Suprapubic skin (tissue), 4 donors: ENCODE measurements around the gene GJB4. TPM values are rescaled to one million over a fixed set of nuclear protein-coding genes. Genes with fewer than 3 reads are reported as not detected.
"Not testable (repeated sequence)": the region's sequence is repeated elsewhere in the genome, so short reads cannot be mapped to it uniquely, and the experiment has no call there.

ENCODE experiments used
- DNase-seq, 2 donors: peaks; one replicate each; pipeline ENCODE4 v3.0.0-alpha.2; 2019; ENCODE audit warnings: low spot score in 2 of 2
- H3K27ac ChIP-seq: fragments of 200-600 bp; sonication (generic); one replicate; pipeline ENCODE4 v1.5.1; 2019
- H3K27me3 ChIP-seq: fragments of 200-600 bp; sonication (generic); one replicate; pipeline ENCODE4 v1.5.1; 2019
- H3K36me3 ChIP-seq: fragments of 200-600 bp; sonication (generic); one replicate; pipeline ENCODE4 v1.5.1; 2019
- H3K4me1 ChIP-seq: fragments of 200-600 bp; sonication (generic); one replicate; pipeline ENCODE4 v1.5.1; 2019
- H3K4me3 ChIP-seq: fragments of 200-600 bp; sonication (generic); one replicate; pipeline ENCODE4 v1.5.1; 2019; ENCODE audit warnings: mild to moderate bottlenecking
- H3K9me3 ChIP-seq: fragments of 200-600 bp; sonication (generic); one replicate; pipeline ENCODE4 v1.5.1; 2019
- EP300 ChIP-seq: sonication (generic); formaldehyde crosslinking; IDR thresholded peaks from one replicate; pipeline ENCODE4 v1.6.1; 2017; ENCODE audit warnings: antibody characterized with exemption
- POLR2A ChIP-seq, 2 donors: fragments of 450-650 bp; IDR thresholded peaks; one replicate each; pipeline ENCODE4 v1.6.1; 2017; ENCODE audit warnings: antibody characterized with exemption in 2 of 2, mild to moderate bottlenecking in 2 of 2, moderate library complexity in 2 of 2
- POLR2AphosphoS5 ChIP-seq, 3 donors: sonication (generic); formaldehyde crosslinking; IDR thresholded peaks; one replicate each; pipeline ENCODE4 v1.6.1; 2017; ENCODE audit warnings: antibody characterized with exemption in 3 of 3
- WGBS: methylation state at CpG from one replicate; pipeline ENCODE4 v1.1.5; 2018; 5-methylcytosine and 5-hydroxymethylcytosine counted together
- total RNA-seq, 4 donors: library from RNA; depleted of rRNA; stranded (reverse); fragments of >200 nt; gene quantifications; one replicate each; pipeline ENCODE4 v1.1.0, GENCODE V29; 2016
- TF ChIP-seq, protein P1 (sequence below), 2 donors: fragments of 200-600 bp in 1 of 2; fragments of 450-650 bp in 1 of 2; sonication (generic) in 1 of 2; IDR thresholded peaks; one replicate each; pipeline ENCODE4 v1.5.1; 2016 to 2019; ENCODE audit warnings: antibody characterized with exemption in 2 of 2, mild to moderate bottlenecking in 1 of 2, moderate library complexity in 1 of 2

Gene GJB4
- total RNA-seq, 4 donors from 2014 or later = 13.7 to 41.4 (median 35.5) TPM

DNA sequence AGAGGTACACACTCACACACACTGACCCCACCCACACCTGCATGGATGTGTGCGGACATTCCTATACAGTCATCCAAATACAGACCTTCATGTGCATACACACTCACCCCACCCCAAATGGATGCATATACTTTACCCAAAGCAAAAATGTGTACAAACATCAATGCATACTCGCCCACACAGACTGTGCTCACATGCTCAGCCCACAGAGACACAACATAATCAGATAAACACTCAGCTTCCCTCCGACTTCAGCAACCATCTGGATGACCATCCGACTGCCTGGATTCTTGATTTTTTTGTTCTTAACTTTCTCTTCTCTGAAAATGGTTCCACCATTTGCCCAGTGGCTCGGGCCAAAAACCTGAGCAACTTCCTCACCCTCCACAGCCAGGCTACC, 29.1 kb upstream of the GJB4 start:
- Histone ChIP-seq H3K27ac (no peak overlapping the region), H3K9me3 (no peaks in the 10 kb centered on the region), H3K4me1 (no peaks in the 10 kb centered on the region), H3K36me3 (no peaks in the 10 kb centered on the region), H3K27me3 (peaks cover 5% of the 10 kb centered on the region), H3K4me3 (no peak overlapping the region)
- TF ChIP-seq POLR2A (IDR thresholded peaks at IDR 0.05) = no peak
- TF ChIP-seq, protein P1, sequence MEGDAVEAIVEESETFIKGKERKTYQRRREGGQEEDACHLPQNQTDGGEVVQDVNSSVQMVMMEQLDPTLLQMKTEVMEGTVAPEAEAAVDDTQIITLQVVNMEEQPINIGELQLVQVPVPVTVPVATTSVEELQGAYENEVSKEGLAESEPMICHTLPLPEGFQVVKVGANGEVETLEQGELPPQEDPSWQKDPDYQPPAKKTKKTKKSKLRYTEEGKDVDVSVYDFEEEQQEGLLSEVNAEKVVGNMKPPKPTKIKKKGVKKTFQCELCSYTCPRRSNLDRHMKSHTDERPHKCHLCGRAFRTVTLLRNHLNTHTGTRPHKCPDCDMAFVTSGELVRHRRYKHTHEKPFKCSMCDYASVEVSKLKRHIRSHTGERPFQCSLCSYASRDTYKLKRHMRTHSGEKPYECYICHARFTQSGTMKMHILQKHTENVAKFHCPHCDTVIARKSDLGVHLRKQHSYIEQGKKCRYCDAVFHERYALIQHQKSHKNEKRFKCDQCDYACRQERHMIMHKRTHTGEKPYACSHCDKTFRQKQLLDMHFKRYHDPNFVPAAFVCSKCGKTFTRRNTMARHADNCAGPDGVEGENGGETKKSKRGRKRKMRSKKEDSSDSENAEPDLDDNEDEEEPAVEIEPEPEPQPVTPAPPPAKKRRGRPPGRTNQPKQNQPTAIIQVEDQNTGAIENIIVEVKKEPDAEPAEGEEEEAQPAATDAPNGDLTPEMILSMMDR (IDR thresholded peaks at IDR 0.05) = no peak
- TF ChIP-seq POLR2AphosphoS5 (IDR thresholded peaks at IDR 0.05) = no peak
- TF ChIP-seq EP300 = no peak
- WGBS = 74% methylated on average over 5 of the region's 5 CpGs
- DNase-seq = no peak

DNA sequence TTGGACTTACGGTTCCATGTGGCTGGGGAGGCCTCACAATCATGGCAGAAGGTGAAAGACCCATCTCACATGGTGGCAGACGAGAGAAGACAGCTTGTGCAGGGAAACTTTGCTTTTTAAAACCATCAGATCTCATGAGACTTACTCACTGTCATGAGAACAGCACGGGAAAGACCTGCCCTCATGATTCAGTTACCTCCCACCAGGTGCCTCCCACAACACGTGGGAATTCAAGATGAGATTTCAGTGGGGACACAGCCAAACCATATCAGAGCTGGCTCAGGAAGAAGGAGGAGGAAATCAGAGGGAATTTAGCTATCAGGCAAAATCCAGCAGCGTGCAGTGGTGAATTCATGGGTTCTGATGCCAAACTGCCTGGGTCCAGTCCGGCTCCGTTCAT, 26.7 kb upstream of the GJB4 start:
- H3K36me3 ChIP-seq, H3K27ac ChIP-seq, DNase-seq, H3K9me3 ChIP-seq, H3K4me1 ChIP-seq, H3K27me3 ChIP-seq, H3K4me3 ChIP-seq: not testable (repeated sequence)
- WGBS = 75% methylated on average over 7 of the region's 7 CpGs

DNA sequence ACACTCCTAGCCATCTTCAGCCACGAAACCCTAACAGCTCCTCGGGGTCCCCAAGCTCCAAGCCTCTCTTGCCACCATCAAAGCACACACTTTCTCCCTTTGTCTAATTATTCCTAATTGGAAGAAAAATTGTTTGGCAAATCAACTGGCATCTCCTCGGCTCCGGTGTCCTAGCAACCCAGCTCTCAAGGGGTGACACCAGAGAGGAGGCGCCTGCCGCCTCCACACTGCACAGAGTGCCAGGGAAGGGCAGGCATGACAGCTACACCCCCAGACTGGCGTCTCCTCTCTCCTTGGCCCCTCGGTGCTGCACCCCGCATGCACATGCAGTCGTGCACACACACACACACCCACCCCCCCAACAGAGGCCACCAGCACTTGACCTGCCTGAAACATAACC, 22.8 kb upstream of the GJB4 start:
- TF ChIP-seq POLR2AphosphoS5 (IDR thresholded peaks at IDR 0.05) (no peak), EP300 (no peak), POLR2A (IDR thresholded peaks at IDR 0.05) (no peak)
- TF ChIP-seq, protein P1 (IDR thresholded peaks at IDR 0.05) = no peak
- Histone ChIP-seq H3K4me3 (no peak overlapping the region), H3K9me3 (no peaks in the 10 kb centered on the region), H3K27me3 (peaks cover 7% of the 10 kb centered on the region), H3K36me3 (no peaks in the 10 kb centered on the region), H3K27ac (no peak overlapping the region), H3K4me1 (no peaks in the 10 kb centered on the region)
- no peak for DNase-seq
- 75% methylated on average over 9 of the region's 10 CpGs for WGBS

DNA sequence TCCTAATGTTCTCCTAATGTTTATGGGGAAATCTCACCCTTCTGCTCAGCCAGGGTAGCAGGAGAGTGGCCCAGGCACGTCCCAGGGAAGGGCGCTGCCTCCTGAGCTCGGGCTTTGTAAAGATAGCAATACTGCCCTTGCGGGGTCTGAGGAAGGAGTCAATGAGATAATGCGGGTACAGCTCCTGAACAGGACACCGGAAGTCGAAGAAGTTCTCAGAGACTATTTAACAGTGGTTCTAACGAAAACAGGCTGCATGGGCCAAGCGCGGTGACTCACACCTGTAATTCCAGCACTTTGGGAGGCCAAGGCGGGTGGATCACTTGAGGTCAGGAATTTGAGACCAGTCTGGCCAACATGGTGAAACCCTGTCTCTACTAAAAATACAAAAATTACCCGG, 22.3 kb upstream of the GJB4 start:
- not testable (repeated sequence) for H3K9me3 ChIP-seq, H3K27ac ChIP-seq, H3K27me3 ChIP-seq, H3K4me3 ChIP-seq, H3K36me3 ChIP-seq, H3K4me1 ChIP-seq, DNase-seq
- WGBS = 90% methylated on average over 12 of the region's 12 CpGs

DNA sequence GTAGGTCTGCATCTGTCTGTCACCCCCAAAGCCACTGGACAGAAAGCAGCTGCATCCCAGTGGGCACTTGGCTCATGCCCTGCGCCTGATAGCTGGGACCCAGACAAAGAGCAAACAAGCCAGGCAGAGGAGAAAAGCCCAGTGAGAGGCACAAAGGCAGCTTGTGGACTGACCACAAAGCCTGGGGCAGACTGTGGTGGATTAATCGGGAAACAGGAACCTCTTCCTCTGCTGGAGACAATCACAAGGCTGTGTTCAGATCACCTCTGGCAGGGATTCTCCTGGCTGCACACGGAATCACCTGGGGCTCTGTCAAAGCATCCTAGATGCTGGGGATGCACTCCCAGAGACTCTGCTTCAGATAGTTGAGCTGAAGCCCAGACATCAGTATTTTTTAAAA, 19.9 kb upstream of the GJB4 start:
- 41% methylated on average over 2 of the region's 3 CpGs for WGBS
- H3K27ac ChIP-seq = no peak overlapping the region
- H3K36me3 ChIP-seq = no peaks in the 10 kb centered on the region
- no peaks in the 10 kb centered on the region for H3K9me3 ChIP-seq
- no peak overlapping the region for H3K4me3 ChIP-seq
- peaks cover 4% of the 10 kb centered on the region for H3K4me1 ChIP-seq
- peaks cover 7% of the 10 kb centered on the region for H3K27me3 ChIP-seq
- no peak for DNase-seq
- TF ChIP-seq, protein P1 (IDR thresholded peaks at IDR 0.05) = no peak
- TF ChIP-seq POLR2AphosphoS5 (IDR thresholded peaks at IDR 0.05) (no peak), EP300 (no peak), POLR2A (IDR thresholded peaks at IDR 0.05) (no peak)

DNA sequence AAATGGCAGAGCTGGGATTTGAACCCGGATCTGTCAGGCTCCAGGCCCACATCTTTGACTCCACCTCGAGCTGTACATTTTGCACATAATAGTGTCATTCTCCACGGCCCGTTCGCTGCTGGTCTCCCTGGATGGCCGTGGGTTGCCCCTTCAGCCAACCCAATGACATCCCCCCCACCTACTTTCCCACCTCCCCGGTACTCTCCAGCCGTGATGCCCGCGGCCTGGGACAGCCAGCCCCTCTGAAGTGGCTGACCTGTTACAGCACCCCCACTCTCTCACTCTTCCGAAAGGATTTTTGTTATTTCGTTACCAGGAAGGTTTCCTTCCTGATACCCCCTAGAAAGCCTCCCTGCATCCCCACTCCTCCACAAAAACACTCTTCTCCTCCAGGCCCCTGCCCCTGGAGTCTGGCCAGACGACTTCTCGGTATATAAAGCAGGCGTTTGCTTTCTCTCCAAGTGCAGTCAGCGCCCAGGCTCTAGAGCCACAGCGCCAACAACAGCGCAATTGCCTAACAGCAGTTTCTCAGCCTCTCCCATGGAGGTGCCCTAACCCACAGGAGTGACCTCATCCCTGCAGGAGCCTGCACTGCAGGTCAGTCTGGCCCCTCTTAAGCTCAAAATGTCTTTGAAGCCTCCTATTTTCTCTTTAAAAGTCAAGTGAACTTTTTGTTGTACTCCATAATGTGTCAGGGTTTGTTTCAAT, 19.2 kb upstream of the GJB4 start:
- Histone ChIP-seq H3K4me3 (no peak overlapping the region), H3K27ac (no peak overlapping the region), H3K27me3 (peaks cover 7% of the 10 kb centered on the region), H3K4me1 (peaks cover 4% of the 10 kb centered on the region), H3K9me3 (no peaks in the 10 kb centered on the region), H3K36me3 (no peaks in the 10 kb centered on the region)
- no peak for DNase-seq
- 47% methylated on average over 18 of the region's 18 CpGs for WGBS
- TF ChIP-seq POLR2AphosphoS5 (IDR thresholded peaks at IDR 0.05) (no peak), POLR2A (IDR thresholded peaks at IDR 0.05) (no peak)
- TF ChIP-seq, protein P1 (IDR thresholded peaks at IDR 0.05) = no peak
